Measurements from ENCODE around the gene KATNAL1.

The KATNAL1 gene

DNA sequence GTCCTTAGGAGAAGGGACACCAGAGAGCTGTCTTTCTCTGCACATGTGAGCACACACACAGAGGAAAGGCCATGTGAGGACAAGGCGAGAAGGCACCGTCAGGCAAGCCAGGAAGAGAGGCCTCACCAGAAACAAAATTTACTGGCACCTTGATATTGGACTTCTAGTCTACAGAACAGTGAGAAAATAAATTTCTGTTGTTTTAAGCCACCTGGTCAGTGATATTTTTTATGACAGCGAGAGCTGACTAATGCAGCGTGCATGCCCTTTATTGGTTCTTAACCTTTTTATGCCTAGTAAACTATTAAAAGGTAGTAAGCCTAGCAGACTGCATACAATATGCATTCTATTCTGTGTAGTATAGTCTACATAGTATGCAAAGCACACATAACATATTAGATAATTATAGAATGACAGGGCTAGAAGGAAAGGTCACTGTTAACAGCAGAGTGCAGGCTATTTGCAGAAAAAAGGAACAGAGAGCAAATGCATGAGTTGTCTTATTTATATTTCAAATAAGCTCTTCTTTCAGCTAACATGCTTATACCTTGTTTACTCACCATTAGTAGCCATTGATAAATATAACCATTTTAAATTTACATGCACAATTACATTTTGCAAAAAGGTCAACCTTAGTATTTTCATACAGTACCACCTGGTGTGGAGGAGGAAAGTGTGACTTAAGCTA lies 25.2 kb upstream of the KATNAL1 start:
- DNase-seq (ENCODE audit: extremely low read depth, low read depth), result no peak
- no peak overlapping the region for H3K4me3 ChIP-seq (replicated peaks; ENCODE audit: low read depth, low read length)
- TF ChIP-seq, protein P1, sequence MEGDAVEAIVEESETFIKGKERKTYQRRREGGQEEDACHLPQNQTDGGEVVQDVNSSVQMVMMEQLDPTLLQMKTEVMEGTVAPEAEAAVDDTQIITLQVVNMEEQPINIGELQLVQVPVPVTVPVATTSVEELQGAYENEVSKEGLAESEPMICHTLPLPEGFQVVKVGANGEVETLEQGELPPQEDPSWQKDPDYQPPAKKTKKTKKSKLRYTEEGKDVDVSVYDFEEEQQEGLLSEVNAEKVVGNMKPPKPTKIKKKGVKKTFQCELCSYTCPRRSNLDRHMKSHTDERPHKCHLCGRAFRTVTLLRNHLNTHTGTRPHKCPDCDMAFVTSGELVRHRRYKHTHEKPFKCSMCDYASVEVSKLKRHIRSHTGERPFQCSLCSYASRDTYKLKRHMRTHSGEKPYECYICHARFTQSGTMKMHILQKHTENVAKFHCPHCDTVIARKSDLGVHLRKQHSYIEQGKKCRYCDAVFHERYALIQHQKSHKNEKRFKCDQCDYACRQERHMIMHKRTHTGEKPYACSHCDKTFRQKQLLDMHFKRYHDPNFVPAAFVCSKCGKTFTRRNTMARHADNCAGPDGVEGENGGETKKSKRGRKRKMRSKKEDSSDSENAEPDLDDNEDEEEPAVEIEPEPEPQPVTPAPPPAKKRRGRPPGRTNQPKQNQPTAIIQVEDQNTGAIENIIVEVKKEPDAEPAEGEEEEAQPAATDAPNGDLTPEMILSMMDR (IDR thresholded peaks at IDR 0.05; ENCODE audit: low read depth, low read length, missing control alignments), result no peak

DNA sequence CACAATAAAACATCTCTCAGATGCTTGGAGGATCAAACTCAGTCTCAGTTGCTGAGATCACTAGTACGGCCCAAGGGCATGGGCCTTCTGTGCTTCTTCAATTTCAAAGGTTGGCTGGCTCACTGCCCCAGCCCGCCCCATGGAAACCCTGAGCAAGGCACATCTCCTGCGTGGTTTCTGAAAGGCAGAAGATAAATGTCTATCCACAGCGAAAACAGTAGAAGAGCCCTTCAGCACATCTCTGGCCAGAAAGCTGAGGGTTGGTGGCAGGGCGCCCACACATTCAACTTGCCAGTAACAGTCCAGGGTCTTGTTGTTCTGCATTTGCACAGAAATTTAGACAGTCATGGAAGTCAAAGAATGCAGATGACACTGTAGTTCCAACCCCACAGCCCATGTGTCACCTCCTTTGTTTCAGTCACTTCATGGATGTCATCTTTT lies 24.0 kb upstream of the KATNAL1 start:
- no peak overlapping the region for H3K4me3 ChIP-seq (replicated peaks; ENCODE audit: low read depth, low read length)
- TF ChIP-seq, protein P1 (IDR thresholded peaks at IDR 0.05; ENCODE audit: low read depth, low read length, missing control alignments), result no peak
- no peak for DNase-seq (ENCODE audit: extremely low read depth, low read depth)

DNA sequence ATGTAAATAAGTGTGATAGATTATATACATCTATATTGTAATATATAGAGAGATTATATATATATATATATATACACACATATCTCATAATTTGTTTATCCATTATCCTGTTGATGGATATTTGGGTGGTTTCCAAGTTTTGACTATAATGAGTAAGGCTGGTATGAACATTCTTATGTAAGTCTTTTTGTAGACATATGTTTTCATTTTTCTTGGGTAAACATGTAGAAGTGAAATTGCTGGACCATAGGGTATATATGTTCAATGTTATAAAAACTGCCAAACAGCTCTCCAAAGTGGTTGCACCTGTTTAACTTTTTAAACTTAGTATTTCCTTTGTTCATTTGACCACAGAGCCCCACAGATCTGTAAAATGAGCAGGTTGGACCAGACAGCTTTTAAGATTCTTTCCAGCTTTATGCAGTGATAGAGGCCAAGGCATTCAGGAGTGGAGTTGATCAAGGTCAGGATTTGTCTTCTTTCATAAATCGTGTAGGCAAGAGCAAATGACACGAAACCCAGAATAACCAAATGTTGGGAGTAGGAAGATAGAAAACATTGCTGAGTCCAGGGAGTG lies 21.7 kb upstream of the KATNAL1 start:
- TF ChIP-seq, protein P1 (IDR thresholded peaks at IDR 0.05; ENCODE audit: low read depth, low read length, missing control alignments), result no peak
- DNase-seq (ENCODE audit: extremely low read depth, low read depth), result no peak
- H3K4me3 ChIP-seq (replicated peaks; ENCODE audit: low read depth, low read length), result no peak overlapping the region

DNA sequence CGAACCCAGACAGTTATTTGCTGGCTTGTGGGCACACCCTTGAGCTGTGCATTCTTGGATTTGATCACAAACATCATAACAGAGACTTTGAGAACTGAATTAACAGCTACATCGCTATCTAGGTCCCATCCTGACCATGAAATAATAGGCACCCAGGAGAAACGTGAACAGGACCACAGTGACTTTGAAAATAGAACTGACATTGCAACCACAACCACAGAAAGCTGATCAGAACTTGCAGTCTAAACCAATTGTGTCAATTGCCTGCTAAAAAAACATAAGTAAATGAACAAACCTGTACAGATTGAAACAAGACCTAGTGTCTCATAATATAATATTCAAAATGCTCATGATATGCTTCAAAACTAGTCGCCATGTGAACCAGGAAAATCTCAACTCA lies 18.3 kb upstream of the KATNAL1 start:
- DNase-seq (ENCODE audit: extremely low read depth, low read depth), result no peak
- H3K4me3 ChIP-seq (replicated peaks; ENCODE audit: low read depth, low read length), result no peak overlapping the region
- TF ChIP-seq, protein P1 (IDR thresholded peaks at IDR 0.05; ENCODE audit: low read depth, low read length, missing control alignments), result no peak

DNA sequence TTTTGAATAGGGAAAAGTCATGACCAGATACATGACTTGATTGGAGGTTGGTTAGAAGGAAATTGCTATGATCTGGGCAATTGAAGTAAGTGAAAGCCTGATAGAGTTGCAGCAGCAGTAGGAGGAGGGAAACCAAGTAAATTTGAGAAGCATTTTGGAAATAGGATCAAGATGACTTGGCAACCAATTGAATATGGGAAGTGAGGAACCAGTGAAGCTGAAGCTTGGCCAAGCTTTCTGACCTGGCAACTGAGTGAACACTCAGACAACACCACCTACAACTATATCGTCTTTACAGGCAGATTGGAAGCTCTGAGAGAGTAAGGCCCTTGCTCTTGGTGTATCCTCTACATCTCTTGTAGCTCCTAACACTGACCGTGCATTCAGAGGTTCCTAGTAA lies 16.2 kb upstream of the KATNAL1 start:
- TF ChIP-seq, protein P1 (IDR thresholded peaks at IDR 0.05; ENCODE audit: low read depth, low read length, missing control alignments), result no peak
- H3K4me3 ChIP-seq (replicated peaks; ENCODE audit: low read depth, low read length), result no peak overlapping the region
- no peak for DNase-seq (ENCODE audit: extremely low read depth, low read depth)

DNA sequence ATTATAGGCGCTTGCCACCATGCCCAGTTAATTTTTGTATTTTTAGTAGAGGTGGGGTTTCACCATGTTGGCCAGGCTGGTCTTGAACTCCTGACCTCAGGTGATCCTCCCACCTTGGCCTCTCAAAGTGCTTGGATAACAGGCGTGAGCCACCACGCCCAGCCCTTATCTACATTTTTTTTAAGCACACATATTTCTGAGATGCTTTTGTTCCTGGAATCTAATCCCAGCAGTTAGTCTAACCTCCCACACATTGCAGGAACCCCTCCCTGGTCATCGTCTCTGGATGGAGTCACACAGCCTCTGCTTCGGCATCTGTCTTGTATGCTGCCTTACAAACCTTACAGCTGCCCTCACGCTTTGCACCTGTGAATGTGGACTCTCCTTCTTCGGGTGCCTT lies 15.1 kb upstream of the KATNAL1 start:
- TF ChIP-seq, protein P1 (IDR thresholded peaks at IDR 0.05; ENCODE audit: low read depth, low read length, missing control alignments), result no peak
- no peak overlapping the region for H3K4me3 ChIP-seq (replicated peaks; ENCODE audit: low read depth, low read length)
- DNase-seq (ENCODE audit: extremely low read depth, low read depth), result no peak

Measured in HFF-Myc (cell line).